Spleen (tissue), 11 donors: ENCODE measurements around the gene AHNAK. TPM values are rescaled to one million over a fixed set of nuclear protein-coding genes. Genes with fewer than 3 reads are reported as not detected.

Experiments used
- DNase-seq: peaks from one replicate; pipeline ENCODE4 v3.0.0-alpha.2; 2020
- H3K27ac ChIP-seq, 8 donors: fragments of 200-600 bp; sonication (generic) in 7 of 8; 1 replicate in 4 of 8; 2 replicates in 4 of 8; pipeline versions ENCODE4 v1.5.0 to v1.8.0; 2016 to 2021; ENCODE audit warnings: inconsistent platforms in 4 of 8, mild to moderate bottlenecking in 4 of 8, moderate library complexity in 1 of 8
- H3K27me3 ChIP-seq, 7 donors: fragments of 200-600 bp; sonication (generic) in 6 of 7; replicated peaks in 1 of 7; 1 replicate in 4 of 7; 2 replicates in 3 of 7; pipeline versions ENCODE4 v1.5.0 to v1.8.0; 2016 to 2021; ENCODE audit warnings: inconsistent platforms in 3 of 7, mild to moderate bottlenecking in 1 of 7
- H3K36me3 ChIP-seq, 6 donors: fragments of 200-600 bp; sonication (generic) in 5 of 6; 1 replicate in 4 of 6; 2 replicates in 2 of 6; pipeline versions ENCODE4 v1.5.0 to v1.8.0; 2016 to 2021; ENCODE audit warnings: inconsistent platforms in 2 of 6
- H3K4me1 ChIP-seq, 6 donors: fragments of 200-600 bp; sonication (generic) in 5 of 6; 1 replicate in 3 of 6; 2 replicates in 3 of 6; pipeline versions ENCODE4 v1.5.0 to v1.8.0; 2016 to 2021; ENCODE audit warnings: inconsistent platforms in 3 of 6
- H3K4me3 ChIP-seq, 8 donors: fragments of 200-600 bp; sonication (generic) in 7 of 8; 1 replicate in 4 of 8; 2 replicates in 4 of 8; pipeline versions ENCODE4 v1.5.0 to v1.8.0; 2016 to 2021; ENCODE audit warnings: inconsistent platforms in 4 of 8, mild to moderate bottlenecking in 4 of 8, moderate library complexity in 2 of 8
- H3K9me3 ChIP-seq, 8 donors: fragments of 200-600 bp; sonication (generic) in 7 of 8; 1 replicate in 4 of 8; 2 replicates in 4 of 8; pipeline versions ENCODE4 v1.5.0 to v1.8.0; 2016 to 2021; ENCODE audit warnings: inconsistent platforms in 4 of 8
- POLR2A ChIP-seq, 3 donors: fragments of 450-650 bp; IDR thresholded peaks; one replicate each; pipeline ENCODE4 v1.5.1; 2017; ENCODE audit warnings: antibody characterized with exemption in 3 of 3, mild to moderate bottlenecking in 1 of 3
- POLR2AphosphoS5 ChIP-seq, 3 donors: sonication (generic); formaldehyde crosslinking; IDR thresholded peaks; one replicate each; pipeline ENCODE4 v1.5.1; 2017; ENCODE audit warnings: antibody characterized with exemption in 3 of 3
- WGBS, 5 donors: extraction: QIAGEN DNeasy Blood & Tissue Kit in 3 of 5; methylation state at CpG; one replicate each; pipeline versions ENCODE4 v1.1.5 to v1.1.7; 2013 to 2018; 5-methylcytosine and 5-hydroxymethylcytosine counted together
- intact Hi-C: fragments of 100-400 bp; cut with DNase I; formaldehyde crosslinking; loops from one replicate; pipeline ENCODE4 v1.15.0; 2023; ENCODE audit warnings: low total_unique reads
- polyA plus RNA-seq, 3 donors: library from polyadenylated mRNA; stranded (reverse); fragments of 200-250 nt; gene quantifications; one replicate each; pipeline ENCODE4 v1.2.1, GENCODE V29; 2013
- total RNA-seq, 7 donors: library from RNA; depleted of rRNA in 3 of 7; stranded (reverse); fragments of >200 nt in 3 of 7; fragmentation: NEBNext Ultra II Directional in 4 of 7; extraction: Animal tissue kit (Norgen Biotek cat#: 25700) in 4 of 7; gene quantifications; one replicate each; pipeline versions ENCODE4 v1.1.0 to v1.2.1, GENCODE V29; 2016 to 2021
- TF ChIP-seq, protein P1 (sequence below), 11 experiments: fragments of 200-600 bp in 7 of 11; fragments of 450-650 bp in 4 of 11; sonication (generic) in 4 of 11; IDR thresholded peaks in 8 of 11; conservative IDR thresholded peaks in 3 of 11; 1 replicate in 7 of 11; 2 replicates in 4 of 11; pipeline versions ENCODE4 v1.4.0 to v1.8.0; 2016 to 2021; ENCODE audit warnings: antibody characterized with exemption in 11 of 11, inconsistent platforms in 4 of 11, mild to moderate bottlenecking in 1 of 11
- donor health status: healthy with polysubstance abuse.
- donor health status: DM: no; HTN: no; CAD: no; lungs with moderate emphysema.
- donor health status: DM: no; HTN: no; CAD: no.
- donor health status: Bipolar disorder and iron deficiency.
- donor health status: healthy.
- donor health status: DM: no; HTN: no; CAD: no.
- donor health status: DM: yes; HTN: yes; CAD: no.

Gene AHNAK
- total and polyA plus RNA-seq, 10 donors, result 11.8 to 370 (median 259) TPM

GRCh38 chr11:62555464-62556107, 9.0 kb upstream of the AHNAK start:
- no peak for DNase-seq
- Histone ChIP-seq H3K27me3 (no peaks in the 10 kb centered on the region), H3K36me3 (peaks cover 0 to 35% (median 27%) of the 10 kb centered on the region in 6 donors), H3K4me1 (peaks cover 72 to 100% (median 88%) of the 10 kb centered on the region in 6 donors), H3K27ac (peak overlapping the region; percentile 82 to 95 (median 88)), H3K4me3 (peak overlapping the region in 3 of 8 donors; percentile 6 to 52 (median 11)), H3K9me3 (no peaks in the 10 kb centered on the region)
- intact Hi-C loops, result no loop called here
- WGBS, 5 donors, result 6 to 13% (median 8%) methylated on average over 4 of the region's 4 CpGs
- TF ChIP-seq POLR2AphosphoS5 (IDR thresholded peaks at IDR 0.05) (peak in 2 of 3 donors; percentile 54 to 56), POLR2A (IDR thresholded peaks at IDR 0.05) (no peak)

GRCh38 chr11:62554387-62555167, 8.0 kb upstream of the AHNAK start:
- H3K36me3 ChIP-seq, result peaks cover 0 to 25% (median 17%) of the 10 kb centered on the region in 6 donors
- DNase-seq, result no peak
- H3K4me3 ChIP-seq, result no peak overlapping the region
- no peak for TF ChIP-seq POLR2A (IDR thresholded peaks at IDR 0.05)
- TF ChIP-seq POLR2AphosphoS5 (IDR thresholded peaks at IDR 0.05), result peak in 1 of 3 donors; percentile 6
- TF ChIP-seq, protein P1, sequence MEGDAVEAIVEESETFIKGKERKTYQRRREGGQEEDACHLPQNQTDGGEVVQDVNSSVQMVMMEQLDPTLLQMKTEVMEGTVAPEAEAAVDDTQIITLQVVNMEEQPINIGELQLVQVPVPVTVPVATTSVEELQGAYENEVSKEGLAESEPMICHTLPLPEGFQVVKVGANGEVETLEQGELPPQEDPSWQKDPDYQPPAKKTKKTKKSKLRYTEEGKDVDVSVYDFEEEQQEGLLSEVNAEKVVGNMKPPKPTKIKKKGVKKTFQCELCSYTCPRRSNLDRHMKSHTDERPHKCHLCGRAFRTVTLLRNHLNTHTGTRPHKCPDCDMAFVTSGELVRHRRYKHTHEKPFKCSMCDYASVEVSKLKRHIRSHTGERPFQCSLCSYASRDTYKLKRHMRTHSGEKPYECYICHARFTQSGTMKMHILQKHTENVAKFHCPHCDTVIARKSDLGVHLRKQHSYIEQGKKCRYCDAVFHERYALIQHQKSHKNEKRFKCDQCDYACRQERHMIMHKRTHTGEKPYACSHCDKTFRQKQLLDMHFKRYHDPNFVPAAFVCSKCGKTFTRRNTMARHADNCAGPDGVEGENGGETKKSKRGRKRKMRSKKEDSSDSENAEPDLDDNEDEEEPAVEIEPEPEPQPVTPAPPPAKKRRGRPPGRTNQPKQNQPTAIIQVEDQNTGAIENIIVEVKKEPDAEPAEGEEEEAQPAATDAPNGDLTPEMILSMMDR (IDR thresholded peaks at IDR 0.05 in 8 of 11, conservative IDR thresholded peaks at IDR 0.05 in 3 of 11), result no peak
- no peaks in the 10 kb centered on the region for H3K27me3 ChIP-seq
- H3K27ac ChIP-seq, result peak overlapping the region; percentile 82 to 95 (median 88)
- peaks cover 68 to 100% (median 84%) of the 10 kb centered on the region in 6 donors for H3K4me1 ChIP-seq
- intact Hi-C loops, result no loop called here
- WGBS, 5 donors, result 69 to 91% (median 82%) methylated on average over 7 of the region's 7 CpGs
- H3K9me3 ChIP-seq, result no peaks in the 10 kb centered on the region

DNA sequence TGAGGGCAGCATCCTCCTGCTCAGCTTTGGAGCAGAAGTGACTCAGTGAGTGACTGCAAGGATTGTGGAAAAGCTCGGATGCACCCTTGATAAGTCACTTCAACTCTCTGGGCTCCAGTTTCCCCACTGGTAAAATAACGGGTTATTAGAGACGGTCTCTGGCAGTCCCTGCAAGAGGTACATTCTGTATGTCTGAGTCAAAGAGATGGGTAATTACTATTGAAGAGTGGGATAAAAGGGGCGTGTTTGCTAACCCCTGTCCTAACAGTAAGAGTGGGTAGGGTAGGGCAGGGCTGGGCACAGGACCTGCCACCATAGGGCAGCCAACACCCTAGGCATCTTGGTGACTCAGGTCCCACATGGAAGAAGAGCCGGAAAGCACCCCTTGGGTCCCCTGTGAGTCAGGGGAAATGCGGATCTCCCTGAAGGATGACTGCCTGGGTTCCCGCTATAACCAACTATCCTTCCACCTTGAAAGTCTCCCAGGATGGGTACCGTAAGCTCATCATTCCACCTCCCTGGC, 7.3 kb upstream of the AHNAK start:
- TF ChIP-seq, protein P1 (IDR thresholded peaks at IDR 0.05 in 8 of 11, conservative IDR thresholded peaks at IDR 0.05 in 3 of 11), result no peak
- TF ChIP-seq POLR2A (IDR thresholded peaks at IDR 0.05) (no peak), POLR2AphosphoS5 (IDR thresholded peaks at IDR 0.05) (no peak)
- intact Hi-C loops, result no loop called here
- Histone ChIP-seq H3K27me3 (no peaks in the 10 kb centered on the region), H3K9me3 (no peaks in the 10 kb centered on the region), H3K4me3 (peak overlapping the region in 1 of 8 donors; percentile 24), H3K27ac (peak overlapping the region; percentile 80 to 95 (median 86)), H3K36me3 (peaks cover 0 to 18% (median 10%) of the 10 kb centered on the region in 6 donors), H3K4me1 (peaks cover 68 to 97% (median 81%) of the 10 kb centered on the region in 6 donors)
- WGBS, 5 donors, result 73 to 88% (median 79%) methylated on average over 8 of the region's 8 CpGs
- no peak for DNase-seq

DNA sequence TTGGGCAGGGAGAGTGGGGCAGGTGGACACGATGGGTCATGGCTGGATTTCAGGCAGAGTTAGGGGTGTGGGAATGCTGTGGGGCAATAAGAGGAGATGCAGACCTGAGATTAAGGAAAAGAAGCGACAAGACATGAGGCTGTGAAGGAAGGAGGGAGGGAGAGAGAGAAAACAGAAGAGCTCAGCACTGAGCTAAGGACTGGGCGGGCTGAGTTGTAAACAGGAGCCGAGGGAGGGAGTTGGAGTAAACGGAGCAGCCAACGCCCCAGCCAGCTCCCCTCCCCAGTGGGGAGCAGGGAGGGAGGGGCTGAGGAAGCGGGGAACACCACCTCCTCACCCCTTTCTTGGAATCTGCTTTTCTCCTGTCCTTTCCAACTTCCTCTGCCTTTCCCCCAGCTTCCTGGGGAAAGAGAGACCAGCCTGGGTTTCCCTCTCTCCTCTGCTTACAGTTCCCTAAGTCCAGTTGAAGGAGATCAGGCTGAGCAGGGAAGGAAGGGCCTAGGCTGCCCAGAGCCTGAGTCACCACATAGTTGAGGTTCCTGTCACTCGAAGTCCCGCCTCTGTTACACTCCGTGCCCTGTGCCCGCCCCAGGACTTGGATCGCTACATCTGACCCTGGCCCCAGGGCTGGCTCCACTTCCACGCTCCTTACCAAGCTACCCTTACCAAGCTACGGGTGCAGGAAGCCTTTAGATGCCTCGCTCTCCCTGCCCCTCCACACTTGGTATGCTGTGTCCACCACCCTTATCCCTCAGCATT, 6.7 kb upstream of the AHNAK start:
- TF ChIP-seq, protein P1 (IDR thresholded peaks at IDR 0.05 in 8 of 11, conservative IDR thresholded peaks at IDR 0.05 in 3 of 11), result no peak
- TF ChIP-seq POLR2A (IDR thresholded peaks at IDR 0.05) (no peak), POLR2AphosphoS5 (IDR thresholded peaks at IDR 0.05) (peak; percentile 63 to 78 (median 70))
- DNase-seq, result peak; percentile 85
- H3K36me3 ChIP-seq, result peaks cover 0 to 11% (median 4%) of the 10 kb centered on the region in 6 donors
- intact Hi-C loops, result no loop called here
- WGBS, 5 donors, result 11 to 28% (median 15%) methylated on average over 14 to 15 of the region's 15 CpGs
- H3K4me1 ChIP-seq, result peaks cover 68 to 91% (median 77%) of the 10 kb centered on the region in 6 donors
- H3K27me3 ChIP-seq, result no peaks in the 10 kb centered on the region
- H3K27ac ChIP-seq, result peak overlapping the region; percentile 80 to 95 (median 86)
- H3K9me3 ChIP-seq, result no peaks in the 10 kb centered on the region
- peak overlapping the region in 2 of 8 donors; percentile 9 to 24 for H3K4me3 ChIP-seq
